Activated B cell treated with CpG ODN at 0.5 μM for 24 hours (primary cell): Measurements from ENCODE around the gene PGF. TPM values are rescaled to one million over a fixed set of nuclear protein-coding genes. Genes with fewer than 3 reads are reported as not detected.

ENCODE experiments used
- ATAC-seq: fragments of 200-7000 bp; cut with Tn5 transposase; one replicate; pipeline ENCODE4 v1.10.0; 2021; ENCODE audit warnings: low read depth, mild to moderate bottlenecking, moderate library complexity
- CTCF ChIA-PET: fragments of 350-600 bp; sonication (Branson Sonifier 250); formaldehyde crosslinking; loops from one replicate; lab custom pipeline; 2021; ENCODE audit warnings: antibody characterized with exemption; lab: Charles Lee
- POLR2A ChIA-PET: fragments of 350-600 bp; sonication (Branson Sonifier 250); formaldehyde crosslinking; loops from one replicate; lab custom pipeline; 2021; ENCODE audit warnings: antibody characterized with exemption; lab: Charles Lee
- DNase-seq: peaks from one replicate; pipeline ENCODE4 v3.0.0; 2022
- H3K27ac Mint-ChIP-seq: one replicate; pipeline ENCODE4 v1.8.0; 2020; ENCODE audit warnings: mixed read lengths
- H3K27me3 Mint-ChIP-seq: one replicate; pipeline ENCODE4 v1.8.0; 2021; ENCODE audit warnings: mixed read lengths
- H3K36me3 Mint-ChIP-seq: one replicate; pipeline ENCODE4 v1.8.0; 2021; ENCODE audit warnings: low read depth, mixed read lengths
- H3K4me1 Mint-ChIP-seq: one replicate; pipeline ENCODE4 v1.8.0; 2021; ENCODE audit warnings: mixed read lengths
- H3K4me3 Mint-ChIP-seq: one replicate; pipeline ENCODE4 v1.8.0; 2020; ENCODE audit warnings: mild to moderate bottlenecking, mixed read lengths
- H3K9me3 Mint-ChIP-seq: one replicate; pipeline ENCODE4 v1.8.0; 2020; ENCODE audit warnings: mixed read lengths
- CTCF ChIP-seq: fragments of 200-600 bp; IDR thresholded peaks from one replicate; pipeline ENCODE4 v1.8.0; 2022; ENCODE audit warnings: antibody characterized with exemption, mild to moderate bottlenecking
- intact Hi-C: fragments of 100-400 bp; cut with micrococcal nuclease; formaldehyde crosslinking; loops from one replicate; pipeline ENCODE4 v1.15.1; 2024
- total RNA-seq: library from RNA; stranded (reverse); gene quantifications from 2 replicates; pipeline ENCODE4 v1.2.3, GENCODE V29; 2022

PGF gene
- total RNA-seq, 1 donor from 2014 or later: not detected

GRCh38 chr14:74908861-74909341 is 46.5 kb downstream of the PGF start:
- no peak overlapping the region for H3K4me3 Mint-ChIP-seq
- POLR2A ChIA-PET: no interaction called here

GRCh38 chr14:74907744-74908143 is 47.7 kb downstream of the PGF start:
- H3K27me3 Mint-ChIP-seq: no peaks in the 10 kb centered on the region
- CTCF ChIA-PET: interaction anchor here (1.2 to 6.9 kb wide), 7 partner anchors 28 to 299 kb away, joined by 3 to 288 read pairs (median 6); partner anchors contain the start of genes DLST and PROX2
- H3K4me3 Mint-ChIP-seq: no peak overlapping the region
- intact Hi-C loops: loop anchor here (5.0 kb wide), 1 partner anchor 35 kb away; no protein-coding TSS in a partner anchor
- H3K9me3 Mint-ChIP-seq: no peaks in the 10 kb centered on the region
- no peak for DNase-seq
- ATAC-seq: no peak
- H3K4me1 Mint-ChIP-seq: peaks cover 39% of the 10 kb centered on the region
- H3K27ac Mint-ChIP-seq: no peak overlapping the region
- peaks cover 21% of the 10 kb centered on the region for H3K36me3 Mint-ChIP-seq
- POLR2A ChIA-PET: interaction anchor here (1.5 kb wide), 1 partner anchor 33 kb away, joined by 4 read pairs; no protein-coding TSS in a partner anchor
- no peak for TF ChIP-seq CTCF

More at GRCh38 chr14:74908861-74909341, 46.5 kb downstream of the PGF start:
- H3K36me3 Mint-ChIP-seq: peaks cover 12% of the 10 kb centered on the region
- H3K9me3 Mint-ChIP-seq: no peaks in the 10 kb centered on the region
- H3K27me3 Mint-ChIP-seq: no peaks in the 10 kb centered on the region
- no peak overlapping the region for H3K27ac Mint-ChIP-seq
- DNase-seq: no peak
- intact Hi-C loops: loop anchor here (5.0 kb wide), 1 partner anchor 33 kb away; no protein-coding TSS in a partner anchor
- no peak for TF ChIP-seq CTCF
- peaks cover 28% of the 10 kb centered on the region for H3K4me1 Mint-ChIP-seq
- ATAC-seq: no peak
- CTCF ChIA-PET: interaction anchor here (1.2 to 6.9 kb wide), 5 partner anchors 15 to 180 kb away, joined by 3 to 288 read pairs (median 12); partner anchors contain the start of genes DLST and PROX2

GRCh38 chr14:74906925-74907521 is 48.4 kb downstream of the PGF start:
- H3K9me3 Mint-ChIP-seq: no peaks in the 10 kb centered on the region
- H3K27ac Mint-ChIP-seq: peak overlapping the region; percentile 12
- intact Hi-C loops: loop anchor here (5.0 kb wide), 1 partner anchor 35 kb away; no protein-coding TSS in a partner anchor
- ChIA-PET POLR2A (interaction anchor here (1.5 to 2.7 kb wide), 3 partner anchors 25 to 157 kb away, joined by 3 to 15 read pairs (median 4); partner anchors contain the start of genes ACYP1 and DLST), CTCF (interaction anchor here (1.2 to 6.9 kb wide), 11 partner anchors 12 to 298 kb away, joined by 3 to 288 read pairs (median 12); partner anchors contain the start of genes DLST and PROX2)
- no peak overlapping the region for H3K4me3 Mint-ChIP-seq
- H3K4me1 Mint-ChIP-seq: peaks cover 43% of the 10 kb centered on the region
- peak; percentile 52 for ATAC-seq
- H3K27me3 Mint-ChIP-seq: no peaks in the 10 kb centered on the region
- no peak for DNase-seq
- no peak for TF ChIP-seq CTCF
- peaks cover 28% of the 10 kb centered on the region for H3K36me3 Mint-ChIP-seq

GRCh38 chr14:74905595-74906142 is 49.7 kb downstream of the PGF start:
- Mint-ChIP-seq H3K27ac (peak overlapping the region; percentile 53), H3K4me3 (no peak overlapping the region), H3K36me3 (peaks cover 42% of the 10 kb centered on the region), H3K4me1 (peaks cover 43% of the 10 kb centered on the region), H3K27me3 (no peaks in the 10 kb centered on the region), H3K9me3 (no peaks in the 10 kb centered on the region)
- POLR2A ChIA-PET: interaction anchor here (0.7 to 2.7 kb wide), 5 partner anchors 12 to 44 kb away, joined by 3 to 15 read pairs (median 5); partner anchors contain the start of gene DLST
- CTCF ChIA-PET: interaction anchor here (0.6 to 6.9 kb wide), 28 partner anchors 11 to 608 kb away, joined by 3 to 288 read pairs (median 4); partner anchors contain the start of genes DLST, PROX2 and RPS6KL1
- peak; percentile 81 for TF ChIP-seq CTCF
- ATAC-seq: peak; percentile 73
- DNase-seq: peak; percentile 70
- intact Hi-C loops: loop anchor here (1.0 to 5.0 kb wide), 4 partner anchors 25 to 296 kb away; partner anchors contain the start of gene DLST
